Gastroesophageal sphincter (tissue), 4 donors: ENCODE data around the gene ASNS. TPM values are rescaled to one million over a fixed set of nuclear protein-coding genes. Genes with fewer than 3 reads are reported as not detected.

Source experiments
- ATAC-seq: fragments of 150-250 bp; one replicate; pipeline ENCODE4 v1.9.1; 2016; ENCODE audit warnings: mild to moderate bottlenecking, moderate library complexity
- H3K27ac ChIP-seq, 4 donors: fragments of 200-600 bp; sonication (generic) in 3 of 4; 1 replicate in 3 of 4; 2 replicates in 1 of 4; pipeline ENCODE4 v1.5.1; 2016 to 2019
- H3K27me3 ChIP-seq: fragments of 200-600 bp; sonication (generic); one replicate; pipeline ENCODE4 v1.5.1; 2019
- H3K36me3 ChIP-seq, 2 donors: fragments of 200-600 bp; sonication (generic); one replicate each; pipeline ENCODE4 v1.5.1; 2019; ENCODE audit warnings: control low read depth in 1 of 2
- H3K4me1 ChIP-seq, 3 donors: fragments of 200-600 bp; sonication (generic); 1 replicate in 2 of 3; 2 replicates in 1 of 3; pipeline ENCODE4 v1.5.1; 2016 to 2019; ENCODE audit warnings: control low read depth in 2 of 3
- H3K4me3 ChIP-seq, 2 donors: fragments of 200-600 bp; sonication (generic); one replicate each; pipeline ENCODE4 v1.5.1; 2019; ENCODE audit warnings: mild to moderate bottlenecking in 1 of 2, moderate library complexity in 1 of 2
- H3K9me3 ChIP-seq, 3 donors: fragments of 200-600 bp; sonication (generic); one replicate each; pipeline ENCODE4 v1.5.1; 2017 to 2019; ENCODE audit warnings: control low read depth in 2 of 3
- CTCF ChIP-seq, 4 experiments: fragments of 200-600 bp in 2 of 4; fragments of 450-650 bp in 2 of 4; sonication (generic) in 1 of 4; IDR thresholded peaks; one replicate each; pipeline ENCODE4 v1.5.1; 2017 to 2019; ENCODE audit warnings: antibody characterized with exemption in 4 of 4, mild to moderate bottlenecking in 2 of 4, moderate library complexity in 2 of 4
- EP300 ChIP-seq: sonication (generic); formaldehyde crosslinking; IDR thresholded peaks from one replicate; pipeline ENCODE4 v1.6.1; 2017; ENCODE audit warnings: antibody characterized with exemption, mild to moderate bottlenecking
- POLR2A ChIP-seq, 2 donors: fragments of 450-650 bp; IDR thresholded peaks; one replicate each; pipeline ENCODE4 v1.6.1; 2017; ENCODE audit warnings: antibody characterized with exemption in 2 of 2, mild to moderate bottlenecking in 2 of 2, moderate library complexity in 1 of 2
- POLR2AphosphoS5 ChIP-seq: sonication (generic); formaldehyde crosslinking; IDR thresholded peaks from one replicate; pipeline ENCODE4 v1.6.1; 2017; ENCODE audit warnings: antibody characterized with exemption
- WGBS, 2 donors: methylation state at CpG; one replicate each; pipeline ENCODE4 v1.1.5; 2018; ENCODE audit warnings: low coverage in 1 of 2; 5-methylcytosine and 5-hydroxymethylcytosine counted together
- small RNA-seq, 4 donors: library from RNA; depleted of rRNA; stranded (forward); fragments of <200 nt; gene quantifications; one replicate each; pipeline ENCODE3, GENCODE V24; 2016
- total RNA-seq, 4 donors: library from RNA; depleted of rRNA; stranded (reverse); fragments of >200 nt; gene quantifications; one replicate each; pipeline ENCODE4 v1.1.0, GENCODE V29; 2016

ASNS gene
- total RNA-seq, 4 donors from 2014 or later = 12.9 to 26.0 (median 19.0) TPM

- no peaks in the 10 kb centered on the region for H3K4me1 ChIP-seq
- TF ChIP-seq CTCF (IDR thresholded peaks at IDR 0.05) (no peak), POLR2A (IDR thresholded peaks at IDR 0.05) (no peak), EP300 (no peak), POLR2AphosphoS5 (no peak)
- H3K9me3 ChIP-seq = peaks cover 0 to 7% (median 0%) of the 10 kb centered on the region in 3 donors
- no peaks in the 10 kb centered on the region for H3K36me3 ChIP-seq
- ATAC-seq = no peak
- 76 to 79% methylated on average over 3 of the region's 6 CpGs for WGBS, 2 donors
- no peak overlapping the region for H3K27ac ChIP-seq
- peaks cover 31% of the 10 kb centered on the region for H3K27me3 ChIP-seq
- H3K4me3 ChIP-seq = no peak overlapping the region
These were observed 30.2 kb downstream of the ASNS start for GRCh38 chr7:97842006-97842405.

GRCh38 chr7:97835296-97836138, 36.7 kb downstream of the ASNS start:
- H3K9me3 ChIP-seq = no peaks in the 10 kb centered on the region
- 18 to 38% methylated on average over 11 to 12 of the region's 12 CpGs for WGBS, 2 donors
- TF ChIP-seq EP300 = no peak
- TF ChIP-seq POLR2A (IDR thresholded peaks at IDR 0.05) = no peak
- no peak for TF ChIP-seq POLR2AphosphoS5
- peak; percentile 24 to 64 (median 34) for TF ChIP-seq CTCF (IDR thresholded peaks at IDR 0.05)
- no peaks in the 10 kb centered on the region for H3K4me1 ChIP-seq
- no peaks in the 10 kb centered on the region for H3K36me3 ChIP-seq
- peak; percentile 41 for ATAC-seq
- H3K27me3 ChIP-seq = peaks cover 17% of the 10 kb centered on the region
- H3K4me3 ChIP-seq = no peak overlapping the region
- H3K27ac ChIP-seq = no peak overlapping the region

- H3K4me3 ChIP-seq = no peak overlapping the region
- H3K4me1 ChIP-seq = no peaks in the 10 kb centered on the region
- no peaks in the 10 kb centered on the region for H3K27me3 ChIP-seq
- no peaks in the 10 kb centered on the region for H3K9me3 ChIP-seq
- no peak overlapping the region for H3K27ac ChIP-seq
- H3K36me3 ChIP-seq = no peaks in the 10 kb centered on the region
- ATAC-seq = no peak
- TF ChIP-seq POLR2AphosphoS5 = no peak
- no peak for TF ChIP-seq POLR2A (IDR thresholded peaks at IDR 0.05)
- no peak for TF ChIP-seq CTCF (IDR thresholded peaks at IDR 0.05)
These were observed 53.0 kb downstream of the ASNS start for GRCh38 chr7:97819161-97819560.

GRCh38 chr7:97818066-97818663, 54.0 kb downstream of the ASNS start:
- 44 to 66% methylated on average over 5 of the region's 5 CpGs for WGBS, 2 donors
- Histone ChIP-seq H3K4me3 (no peak overlapping the region), H3K9me3 (no peaks in the 10 kb centered on the region), H3K27me3 (no peaks in the 10 kb centered on the region), H3K36me3 (no peaks in the 10 kb centered on the region), H3K27ac (no peak overlapping the region), H3K4me1 (no peaks in the 10 kb centered on the region)
- TF ChIP-seq POLR2AphosphoS5 (no peak), EP300 (no peak), POLR2A (IDR thresholded peaks at IDR 0.05) (no peak), CTCF (IDR thresholded peaks at IDR 0.05) (no peak)
- ATAC-seq = no peak

Small RNA genes lying within 50 kb of the gene (small RNA-seq; reads per million reads assigned to genes)
- gene AC005326.1 = 0 reads per million in 4 donors
- gene AC079781.2 = 0 reads per million in 4 donors
- gene SNRPCP9 = 0 reads per million in 4 donors

Other genes with a start within 250 kb of the ASNS start
- gene TAC1, start 140.3 kb downstream of the ASNS start, total RNA-seq = 1 to 10 TPM in 2 of 4 donors, under 1 TPM in 1, not detected in 1; 0.35 to 6.1 (median 3.0) TPM
- not detected for gene OCM2, start 117.8 kb upstream of the ASNS start, total RNA-seq
- 10 to 100 TPM; 16.0 to 34.5 (median 22.1) TPM for gene LMTK2, start 234.5 kb upstream of the ASNS start, total RNA-seq